Esophagus squamous epithelium (tissue), 4 donors: ENCODE measurements around the gene TRANK1.

Experiments used
- POLR2A ChIP-seq, 4 donors: fragments of 450-650 bp; IDR thresholded peaks; one replicate each; pipeline ENCODE4 v1.6.1; 2017; ENCODE audit warnings: antibody characterized with exemption in 4 of 4, mild to moderate bottlenecking in 4 of 4, moderate library complexity in 3 of 4
- TF ChIP-seq, protein P1 (sequence below), 6 experiments: fragments of 450-650 bp in 4 of 6; fragments of 200-600 bp in 2 of 6; sonication (generic) in 2 of 6; IDR thresholded peaks; one replicate each; pipeline ENCODE4 v1.5.1; 2016 to 2019; ENCODE audit warnings: antibody characterized with exemption in 6 of 6, mild to moderate bottlenecking in 4 of 6, moderate library complexity in 4 of 6

DNA sequence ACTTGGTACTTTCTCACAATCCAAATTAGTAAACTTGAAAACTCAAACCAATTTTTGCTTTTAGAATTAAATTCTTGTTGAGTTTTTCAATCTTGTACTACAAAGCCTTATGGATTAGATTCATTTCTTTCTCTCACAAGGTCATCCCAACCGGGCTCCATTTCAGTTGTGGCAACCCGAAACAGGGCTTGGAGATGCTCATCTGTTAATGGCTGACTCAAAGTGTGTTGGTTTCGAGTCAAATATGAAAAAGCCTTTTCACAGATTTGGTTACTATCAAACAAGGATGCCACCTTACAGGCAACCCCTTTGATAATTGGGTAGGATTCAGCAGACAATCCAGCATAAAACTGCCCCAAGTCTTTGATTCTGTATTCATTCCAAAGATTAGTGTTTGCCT is 46.3 kb upstream of the TRANK1 start:
- TF ChIP-seq, protein P1, sequence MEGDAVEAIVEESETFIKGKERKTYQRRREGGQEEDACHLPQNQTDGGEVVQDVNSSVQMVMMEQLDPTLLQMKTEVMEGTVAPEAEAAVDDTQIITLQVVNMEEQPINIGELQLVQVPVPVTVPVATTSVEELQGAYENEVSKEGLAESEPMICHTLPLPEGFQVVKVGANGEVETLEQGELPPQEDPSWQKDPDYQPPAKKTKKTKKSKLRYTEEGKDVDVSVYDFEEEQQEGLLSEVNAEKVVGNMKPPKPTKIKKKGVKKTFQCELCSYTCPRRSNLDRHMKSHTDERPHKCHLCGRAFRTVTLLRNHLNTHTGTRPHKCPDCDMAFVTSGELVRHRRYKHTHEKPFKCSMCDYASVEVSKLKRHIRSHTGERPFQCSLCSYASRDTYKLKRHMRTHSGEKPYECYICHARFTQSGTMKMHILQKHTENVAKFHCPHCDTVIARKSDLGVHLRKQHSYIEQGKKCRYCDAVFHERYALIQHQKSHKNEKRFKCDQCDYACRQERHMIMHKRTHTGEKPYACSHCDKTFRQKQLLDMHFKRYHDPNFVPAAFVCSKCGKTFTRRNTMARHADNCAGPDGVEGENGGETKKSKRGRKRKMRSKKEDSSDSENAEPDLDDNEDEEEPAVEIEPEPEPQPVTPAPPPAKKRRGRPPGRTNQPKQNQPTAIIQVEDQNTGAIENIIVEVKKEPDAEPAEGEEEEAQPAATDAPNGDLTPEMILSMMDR (IDR thresholded peaks at IDR 0.05) = no peak
- no peak for TF ChIP-seq POLR2A (IDR thresholded peaks at IDR 0.05)
